ENCODE measurements around the gene FAM9C.
"Not testable (repeated sequence)": the region's sequence is repeated elsewhere in the genome, so short reads cannot be mapped to it uniquely, and the experiment has no call there.

The FAM9C gene

DNA sequence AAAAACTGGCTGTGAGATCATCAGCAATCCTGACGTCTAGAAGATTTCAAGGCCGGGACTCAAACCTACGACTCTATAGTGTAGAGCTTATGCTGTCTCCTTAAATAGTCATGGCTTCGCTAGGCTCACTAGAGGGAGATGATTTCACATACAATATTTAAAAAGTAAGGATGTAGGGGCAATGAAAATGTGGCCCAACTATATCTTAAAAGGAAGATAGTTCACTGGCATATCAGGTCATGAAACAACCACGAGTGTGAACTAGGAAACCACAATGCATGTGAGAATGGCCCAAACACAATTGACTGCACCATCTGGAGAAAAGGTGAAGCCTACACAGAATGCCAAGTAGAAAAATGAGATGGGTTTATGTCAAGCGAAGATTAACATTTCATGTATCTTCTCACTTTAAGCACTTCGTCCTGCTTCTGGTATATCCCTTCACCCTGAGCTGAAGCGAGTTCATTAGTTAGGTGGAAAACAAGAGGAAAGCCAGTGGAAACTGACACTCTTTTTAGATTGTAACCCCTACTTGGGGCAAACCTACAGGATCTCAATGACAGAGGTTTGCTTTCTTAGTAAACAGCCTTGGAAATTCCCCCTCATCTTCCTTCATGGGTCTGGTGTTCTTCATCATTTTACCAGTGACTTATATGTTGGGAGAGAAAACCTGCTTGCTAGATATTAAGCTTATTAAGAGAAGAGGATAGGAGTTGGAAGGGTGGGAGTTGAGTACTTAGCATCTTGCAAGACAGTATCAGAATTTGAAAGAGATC is 17.4 kb downstream of the FAM9C start:
- 57% methylated on average over 3 of the region's 8 CpGs for WGBS (ENCODE audit: insufficient coverage)
- DNase-seq: no peak
- H3K9me3 ChIP-seq (ENCODE audit: control extremely low read depth in 1 of 5, control insufficient read depth in 4 of 5, insufficient read depth in 2 of 5, low read depth in 1 of 5, low read length in 4 of 5): no peaks in the 10 kb centered on the region
- POLR2A ChIA-PET: no interaction called here
- H3K27me3 ChIP-seq (replicated peaks in 2 of 5; ENCODE audit: control insufficient read depth in 4 of 5, insufficient read depth in 5 of 5, low read length in 4 of 5): peaks cover 0 to 13% (median 0%) of the 10 kb centered on the region in 5 experiments
- H3K4me3 ChIP-seq (ENCODE audit: control insufficient read depth in 1 of 7, extremely low read depth in 1 of 7, insufficient read depth in 4 of 7, low read depth in 2 of 7, low read length in 6 of 7): no peak overlapping the region
- peaks cover 0 to 8% (median 3%) of the 10 kb centered on the region in 4 experiments for H3K4me1 ChIP-seq (ENCODE audit: control extremely low read depth in 1 of 4, control insufficient read depth in 4 of 4, insufficient read depth in 4 of 4, low read length in 3 of 4)
- CTCF ChIA-PET: no interaction called here
- H3K36me3 ChIP-seq (ENCODE audit: control insufficient read depth in 4 of 4, insufficient read depth in 4 of 4, low read length in 3 of 4): no peaks in the 10 kb centered on the region
- no peak overlapping the region for H3K27ac ChIP-seq (ENCODE audit: insufficient read depth in 1 of 2, low read depth in 1 of 2, low read length in 2 of 2, poor library complexity in 1 of 2, severe bottlenecking in 2 of 2)

GRCh38 chrX:13024986-13025385 is 19.4 kb downstream of the FAM9C start:
- CTCF ChIA-PET: no interaction called here
- no peaks in the 10 kb centered on the region for H3K9me3 ChIP-seq (ENCODE audit: control extremely low read depth in 1 of 5, control insufficient read depth in 4 of 5, insufficient read depth in 2 of 5, low read depth in 1 of 5, low read length in 4 of 5)
- no peaks in the 10 kb centered on the region for H3K36me3 ChIP-seq (ENCODE audit: control insufficient read depth in 4 of 4, insufficient read depth in 4 of 4, low read length in 3 of 4)
- POLR2A ChIA-PET: no interaction called here
- no peak overlapping the region for H3K27ac ChIP-seq (ENCODE audit: insufficient read depth in 1 of 2, low read depth in 1 of 2, low read length in 2 of 2, poor library complexity in 1 of 2, severe bottlenecking in 2 of 2)
- H3K27me3 ChIP-seq (replicated peaks in 2 of 5; ENCODE audit: control insufficient read depth in 4 of 5, insufficient read depth in 5 of 5, low read length in 4 of 5): peaks cover 0 to 7% (median 0%) of the 10 kb centered on the region in 5 experiments
- DNase-seq: no peak
- 93% methylated on average over 3 of the region's 3 CpGs for WGBS (ENCODE audit: insufficient coverage)
- peaks cover 0 to 8% (median 3%) of the 10 kb centered on the region in 4 experiments for H3K4me1 ChIP-seq (ENCODE audit: control extremely low read depth in 1 of 4, control insufficient read depth in 4 of 4, insufficient read depth in 4 of 4, low read length in 3 of 4)
- H3K4me3 ChIP-seq (ENCODE audit: control insufficient read depth in 1 of 7, extremely low read depth in 1 of 7, insufficient read depth in 4 of 7, low read depth in 2 of 7, low read length in 6 of 7): no peak overlapping the region

GRCh38 chrX:13023979-13024378 is 20.4 kb downstream of the FAM9C start:
- CTCF ChIA-PET: no interaction called here
- no peak for DNase-seq
- Histone ChIP-seq H3K4me3 (ENCODE audit: control insufficient read depth in 1 of 7, extremely low read depth in 1 of 7, insufficient read depth in 4 of 7, low read depth in 2 of 7, low read length in 6 of 7) (no peak overlapping the region), H3K9me3 (ENCODE audit: control extremely low read depth in 1 of 5, control insufficient read depth in 4 of 5, insufficient read depth in 2 of 5, low read depth in 1 of 5, low read length in 4 of 5) (no peaks in the 10 kb centered on the region), H3K4me1 (ENCODE audit: control extremely low read depth in 1 of 4, control insufficient read depth in 4 of 4, insufficient read depth in 4 of 4, low read length in 3 of 4) (peaks cover 0 to 2% (median under 1%) of the 10 kb centered on the region in 4 experiments), H3K36me3 (ENCODE audit: control insufficient read depth in 4 of 4, insufficient read depth in 4 of 4, low read length in 3 of 4) (no peaks in the 10 kb centered on the region), H3K27me3 (replicated peaks in 2 of 5; ENCODE audit: control insufficient read depth in 4 of 5, insufficient read depth in 5 of 5, low read length in 4 of 5) (peaks cover 0 to 3% (median 0%) of the 10 kb centered on the region in 5 experiments), H3K27ac (ENCODE audit: insufficient read depth in 1 of 2, low read depth in 1 of 2, low read length in 2 of 2, poor library complexity in 1 of 2, severe bottlenecking in 2 of 2) (no peak overlapping the region)
- POLR2A ChIA-PET: no interaction called here
- WGBS (ENCODE audit: insufficient coverage): 92% methylated on average over 4 of the region's 4 CpGs

DNA sequence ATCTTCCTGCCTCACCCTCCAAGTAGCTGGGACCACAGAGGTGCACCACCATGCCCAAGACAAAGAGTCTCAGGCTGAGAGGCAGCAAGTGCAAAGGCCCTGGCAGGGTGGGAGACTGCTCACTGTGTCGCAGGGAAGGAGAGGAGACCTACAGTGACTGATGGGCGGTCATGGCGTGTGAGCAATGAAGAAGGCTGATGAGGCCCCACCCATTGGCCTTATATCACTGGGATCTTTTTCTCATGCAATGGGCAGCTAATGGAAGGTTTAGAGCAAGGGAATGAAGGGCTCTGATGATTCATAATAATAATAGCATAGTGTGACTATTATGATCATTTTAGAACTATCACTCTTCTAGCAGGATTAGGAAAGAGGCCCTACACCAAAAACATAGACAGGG is 20.9 kb downstream of the FAM9C start:
- Histone ChIP-seq H3K27me3 (replicated peaks in 2 of 5; ENCODE audit: control insufficient read depth in 4 of 5, insufficient read depth in 5 of 5, low read length in 4 of 5) (peaks cover 0 to 7% (median 0%) of the 10 kb centered on the region in 5 experiments), H3K9me3 (ENCODE audit: control extremely low read depth in 1 of 5, control insufficient read depth in 4 of 5, insufficient read depth in 2 of 5, low read depth in 1 of 5, low read length in 4 of 5) (no peaks in the 10 kb centered on the region), H3K27ac (ENCODE audit: insufficient read depth in 1 of 2, low read depth in 1 of 2, low read length in 2 of 2, poor library complexity in 1 of 2, severe bottlenecking in 2 of 2) (no peak overlapping the region), H3K4me3 (ENCODE audit: control insufficient read depth in 1 of 7, extremely low read depth in 1 of 7, insufficient read depth in 4 of 7, low read depth in 2 of 7, low read length in 6 of 7) (no peak overlapping the region), H3K36me3 (ENCODE audit: control insufficient read depth in 4 of 4, insufficient read depth in 4 of 4, low read length in 3 of 4) (no peaks in the 10 kb centered on the region), H3K4me1 (ENCODE audit: control extremely low read depth in 1 of 4, control insufficient read depth in 4 of 4, insufficient read depth in 4 of 4, low read length in 3 of 4) (no peaks in the 10 kb centered on the region)
- ChIA-PET POLR2A (no interaction called here), CTCF (no interaction called here)
- WGBS (ENCODE audit: insufficient coverage): 97% methylated on average over 3 of the region's 3 CpGs
- DNase-seq: no peak

DNA sequence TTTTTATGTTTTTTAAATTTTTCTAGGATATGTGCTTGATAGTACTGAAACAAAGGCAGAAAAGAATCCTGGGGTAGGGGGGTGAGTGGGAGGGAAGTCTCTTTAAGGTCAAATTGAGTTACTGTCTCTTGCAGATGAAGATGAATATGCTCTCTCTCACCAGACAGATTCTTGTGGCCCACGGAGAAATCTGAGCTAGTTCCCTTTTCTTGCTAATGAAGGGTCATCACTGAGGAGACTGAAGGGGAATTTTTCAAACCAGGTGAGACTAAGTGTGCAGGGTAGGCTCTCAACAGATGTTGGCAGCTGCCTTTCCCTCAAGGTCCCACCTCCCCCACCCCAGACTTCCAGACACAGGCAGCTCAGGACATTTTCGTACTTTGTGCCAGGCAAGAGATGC is 21.5 kb downstream of the FAM9C start:
- no peaks in the 10 kb centered on the region for H3K36me3 ChIP-seq (ENCODE audit: control insufficient read depth in 4 of 4, insufficient read depth in 4 of 4, low read length in 3 of 4)
- DNase-seq: no peak
- no peaks in the 10 kb centered on the region for H3K9me3 ChIP-seq (ENCODE audit: control extremely low read depth in 1 of 5, control insufficient read depth in 4 of 5, insufficient read depth in 2 of 5, low read depth in 1 of 5, low read length in 4 of 5)
- H3K4me3 ChIP-seq (ENCODE audit: control insufficient read depth in 1 of 7, extremely low read depth in 1 of 7, insufficient read depth in 4 of 7, low read depth in 2 of 7, low read length in 6 of 7): no peak overlapping the region
- ChIA-PET POLR2A (no interaction called here), CTCF (no interaction called here)
- no peaks in the 10 kb centered on the region for H3K4me1 ChIP-seq (ENCODE audit: control extremely low read depth in 1 of 4, control insufficient read depth in 4 of 4, insufficient read depth in 4 of 4, low read length in 3 of 4)
- 58% methylated on average over 2 of the region's 2 CpGs for WGBS (ENCODE audit: insufficient coverage)
- H3K27ac ChIP-seq (ENCODE audit: insufficient read depth in 1 of 2, low read depth in 1 of 2, low read length in 2 of 2, poor library complexity in 1 of 2, severe bottlenecking in 2 of 2): no peak overlapping the region
- H3K27me3 ChIP-seq (replicated peaks in 2 of 5; ENCODE audit: control insufficient read depth in 4 of 5, insufficient read depth in 5 of 5, low read length in 4 of 5): peaks cover 0 to 12% (median 0%) of the 10 kb centered on the region in 5 experiments

GRCh38 chrX:13016731-13017130 is 27.7 kb downstream of the FAM9C start:
- CTCF ChIA-PET; H3K27ac ChIP-seq (ENCODE audit: insufficient read depth in 1 of 2, low read depth in 1 of 2, low read length in 2 of 2, poor library complexity in 1 of 2, severe bottlenecking in 2 of 2); H3K36me3 ChIP-seq (ENCODE audit: control insufficient read depth in 4 of 4, insufficient read depth in 4 of 4, low read length in 3 of 4); H3K9me3 ChIP-seq (ENCODE audit: control extremely low read depth in 1 of 5, control insufficient read depth in 4 of 5, insufficient read depth in 2 of 5, low read depth in 1 of 5, low read length in 4 of 5); POLR2A ChIA-PET: not testable (repeated sequence)
- peaks cover 3 to 24% (median 13%) of the 10 kb centered on the region in 4 experiments for H3K4me1 ChIP-seq (ENCODE audit: control extremely low read depth in 1 of 4, control insufficient read depth in 4 of 4, insufficient read depth in 4 of 4, low read length in 3 of 4)
- peaks cover 0 to 18% (median 0%) of the 10 kb centered on the region in 5 experiments for H3K27me3 ChIP-seq (replicated peaks in 2 of 5; ENCODE audit: control insufficient read depth in 4 of 5, insufficient read depth in 5 of 5, low read length in 4 of 5)
- peak in 2 of 3 donors; percentile 58 to 60 for DNase-seq
- WGBS (ENCODE audit: insufficient coverage): 18% methylated on average over 6 of the region's 6 CpGs
- peak overlapping the region in 1 of 7 experiments; percentile 28 for H3K4me3 ChIP-seq (ENCODE audit: control insufficient read depth in 1 of 7, extremely low read depth in 1 of 7, insufficient read depth in 4 of 7, low read depth in 2 of 7, low read length in 6 of 7)

- POLR2A ChIA-PET: no interaction called here
- H3K36me3 ChIP-seq (ENCODE audit: control insufficient read depth in 4 of 4, insufficient read depth in 4 of 4, low read length in 3 of 4): no peaks in the 10 kb centered on the region
- H3K9me3 ChIP-seq (ENCODE audit: control extremely low read depth in 1 of 5, control insufficient read depth in 4 of 5, insufficient read depth in 2 of 5, low read depth in 1 of 5, low read length in 4 of 5): no peaks in the 10 kb centered on the region
- peaks cover 3 to 24% (median 13%) of the 10 kb centered on the region in 4 experiments for H3K4me1 ChIP-seq (ENCODE audit: control extremely low read depth in 1 of 4, control insufficient read depth in 4 of 4, insufficient read depth in 4 of 4, low read length in 3 of 4)
- CTCF ChIA-PET: no interaction called here
- H3K27me3 ChIP-seq (replicated peaks in 2 of 5; ENCODE audit: control insufficient read depth in 4 of 5, insufficient read depth in 5 of 5, low read length in 4 of 5): peaks cover 0 to 18% (median 0%) of the 10 kb centered on the region in 5 experiments
- 90% methylated on average over 2 of the region's 3 CpGs for WGBS (ENCODE audit: insufficient coverage)
- DNase-seq: no peak
- H3K27ac ChIP-seq (ENCODE audit: insufficient read depth in 1 of 2, low read depth in 1 of 2, low read length in 2 of 2, poor library complexity in 1 of 2, severe bottlenecking in 2 of 2): no peak overlapping the region
- no peak overlapping the region for H3K4me3 ChIP-seq (ENCODE audit: control insufficient read depth in 1 of 7, extremely low read depth in 1 of 7, insufficient read depth in 4 of 7, low read depth in 2 of 7, low read length in 6 of 7)
These were observed 28.7 kb downstream of the FAM9C start for GRCh38 chrX:13015536-13016236.
